NCI-H146 (cell line): ENCODE data around the gene NOP16.

ENCODE experiments used
- DNase-seq: peaks from one replicate; lab custom pipeline; 2025; lab: John Stamatoyannopoulos, UW

The NOP16 gene, protein sequence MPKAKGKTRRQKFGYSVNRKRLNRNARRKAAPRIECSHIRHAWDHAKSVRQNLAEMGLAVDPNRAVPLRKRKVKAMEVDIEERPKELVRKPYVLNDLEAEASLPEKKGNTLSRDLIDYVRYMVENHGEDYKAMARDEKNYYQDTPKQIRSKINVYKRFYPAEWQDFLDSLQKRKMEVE

GRCh38 chr5:176388444-176389134 lies at the start of gene NOP16, which contains the start of gene HIGD2A:
TSS of gene NOP16 (minus strand) at chr5:176388598. CDS start at chr5:176388539, 59 bp downstream.
TSS of gene HIGD2A (plus strand) at chr5:176388751. CDS start at chr5:176388820, 69 bp downstream.
- peak; percentile 97 for DNase-seq

GRCh38 chr5:176436656-176437055 lies 48.3 kb upstream of the NOP16 start:
- no peak for DNase-seq

GRCh38 chr5:176432707-176433106 lies 44.3 kb upstream of the NOP16 start:
- DNase-seq: no peak

DNA sequence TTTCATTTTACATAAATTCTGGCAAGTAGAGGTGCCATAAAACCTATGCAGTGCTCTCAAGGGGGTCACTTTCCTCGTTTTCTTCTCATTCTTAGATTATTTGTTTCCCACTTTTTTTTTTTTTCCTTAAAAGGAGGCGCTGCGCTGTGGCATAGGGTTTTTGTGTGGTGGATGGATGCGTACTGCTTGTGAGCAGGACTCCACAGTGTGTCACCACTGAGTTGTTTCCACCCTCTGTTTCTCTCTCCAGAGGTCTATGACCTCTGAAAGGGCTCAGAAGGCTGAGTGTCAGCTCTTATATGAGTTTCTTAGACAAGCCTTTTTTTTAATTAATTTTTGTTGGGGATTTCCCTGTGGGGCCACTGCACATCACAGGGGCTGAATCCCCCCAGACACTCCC lies 41.6 kb upstream of the NOP16 start:
- no peak for DNase-seq

DNA sequence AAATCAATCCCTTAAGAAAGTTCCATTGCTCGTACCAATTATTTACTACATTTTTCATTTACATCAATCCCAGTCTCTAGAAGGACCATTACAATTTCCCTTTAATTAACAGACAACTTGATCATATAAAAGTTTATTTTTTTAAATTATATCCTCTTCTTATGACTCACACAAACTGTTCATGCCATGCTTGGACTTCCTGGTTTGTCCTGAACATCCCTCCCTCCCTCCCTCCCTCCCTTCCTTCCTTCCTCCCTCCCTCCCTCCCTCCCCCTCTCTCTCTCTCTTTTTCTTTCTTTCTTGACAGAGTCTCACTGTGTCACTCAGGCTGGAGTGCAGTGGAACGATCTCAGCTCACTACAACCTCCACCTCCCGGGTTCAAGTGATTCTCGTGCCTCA lies 39.6 kb upstream of the NOP16 start:
- no peak for DNase-seq

DNA sequence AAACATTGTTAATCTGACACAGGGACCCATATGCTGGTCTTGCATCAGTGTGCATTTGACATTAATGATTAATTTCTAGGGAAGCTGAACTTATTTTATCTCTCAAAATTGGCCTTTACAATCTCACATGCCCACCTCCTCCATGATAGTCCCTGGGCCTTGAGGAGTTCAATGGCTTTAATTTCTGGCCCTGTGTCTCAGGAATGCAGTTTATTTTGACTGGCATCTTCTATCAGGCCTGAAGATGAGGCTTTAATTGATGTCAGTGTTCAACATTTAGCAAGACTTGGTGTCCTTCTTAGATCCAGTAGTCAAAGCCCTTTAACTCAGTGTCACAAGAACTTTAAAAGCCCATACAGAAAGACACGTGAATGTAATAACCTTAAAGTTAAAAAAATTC lies 38.5 kb upstream of the NOP16 start:
- DNase-seq: no peak

DNA sequence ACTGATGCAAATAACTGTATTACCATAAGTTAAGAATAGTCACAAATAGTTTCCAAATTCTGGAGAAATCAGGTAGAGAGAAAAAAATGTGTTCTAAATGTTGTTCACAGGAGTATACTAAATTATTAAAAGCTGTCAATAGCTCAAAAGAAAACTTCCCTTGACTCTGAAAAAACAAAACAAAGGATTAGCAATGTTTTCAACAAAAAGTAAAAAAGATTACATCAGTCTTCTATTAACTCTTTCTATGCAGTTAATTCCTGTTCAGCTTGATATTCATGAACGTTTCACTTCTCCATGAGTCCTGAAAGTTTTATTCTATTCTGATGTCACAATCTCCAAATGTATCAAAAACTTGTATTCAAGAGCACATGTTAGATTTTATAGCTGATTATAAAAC lies 37.4 kb upstream of the NOP16 start:
- DNase-seq: no peak

- no peak for DNase-seq
Measured at GRCh38 chr5:176425138-176425537, 36.7 kb upstream of the NOP16 start.

GRCh38 chr5:176424181-176424580 lies 35.8 kb upstream of the NOP16 start:
- no peak for DNase-seq

DNA sequence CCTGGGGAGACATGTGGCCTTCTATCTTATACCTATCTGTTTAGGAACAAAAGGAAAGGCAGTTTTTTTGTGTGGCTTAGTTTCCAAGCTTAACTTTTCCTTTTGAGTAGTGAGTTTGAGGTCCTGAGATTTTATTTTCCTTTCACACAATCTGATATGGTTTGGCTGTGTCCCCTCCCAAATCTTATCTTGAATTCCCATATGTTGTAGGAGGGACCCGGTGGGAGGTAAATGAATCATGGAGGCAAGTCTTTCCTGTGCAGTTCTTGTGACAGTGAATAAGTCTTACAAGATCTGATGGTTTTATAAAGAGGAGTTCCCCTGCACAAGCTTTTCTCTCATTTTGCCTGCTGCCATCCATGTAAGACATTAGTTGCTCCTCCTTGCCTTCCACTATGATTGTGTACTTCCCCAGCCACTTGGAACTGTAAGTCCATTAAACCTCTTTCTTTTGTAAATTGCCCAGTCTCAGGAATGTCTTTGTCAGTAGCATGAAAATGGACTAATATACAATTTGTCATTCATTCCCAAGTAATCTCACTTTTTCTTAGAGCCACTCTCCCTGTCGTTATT lies 32.7 kb upstream of the NOP16 start:
- DNase-seq: no peak

DNA sequence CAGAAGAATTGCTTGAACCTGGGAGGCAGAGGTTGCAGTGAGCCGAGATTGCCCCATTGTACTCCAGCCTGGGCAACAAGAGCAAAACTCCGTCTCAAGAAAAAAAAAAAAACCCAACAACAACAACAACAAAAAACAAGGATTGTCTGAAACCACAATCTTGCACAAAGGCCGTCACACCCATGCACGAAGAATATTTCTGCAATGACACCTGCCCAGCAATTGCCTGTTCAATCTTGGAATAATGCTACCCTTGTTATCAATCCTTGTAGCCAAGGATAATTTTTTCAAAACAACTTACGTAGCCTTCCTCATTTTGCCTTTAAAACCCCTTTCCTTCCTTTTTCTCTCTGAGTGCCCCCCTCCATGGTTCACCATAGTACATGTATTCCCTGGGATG lies 31.7 kb upstream of the NOP16 start:
- no peak for DNase-seq

DNA sequence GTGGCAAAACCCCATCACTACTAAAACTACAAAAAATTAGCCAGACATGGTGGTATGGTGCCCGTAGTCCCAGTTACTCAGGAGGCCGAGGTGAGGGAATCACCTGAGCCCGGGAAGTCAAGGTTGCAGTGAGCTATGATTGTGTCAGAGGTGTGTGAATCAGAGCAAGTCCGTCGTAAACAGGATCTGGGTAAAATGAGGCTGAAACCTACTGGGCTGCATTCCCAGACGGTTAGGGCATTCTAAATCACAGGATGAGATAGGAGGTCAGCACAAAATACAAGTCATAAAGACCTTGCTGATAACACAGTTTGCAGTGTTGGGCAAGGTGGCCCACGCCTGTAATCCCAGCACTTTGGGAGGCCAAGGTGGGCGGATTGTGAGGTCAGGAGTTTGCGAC lies 29.9 kb upstream of the NOP16 start:
- no peak for DNase-seq

- no peak for DNase-seq
Measured at GRCh38 chr5:176416965-176417364, 28.6 kb upstream of the NOP16 start.

DNA sequence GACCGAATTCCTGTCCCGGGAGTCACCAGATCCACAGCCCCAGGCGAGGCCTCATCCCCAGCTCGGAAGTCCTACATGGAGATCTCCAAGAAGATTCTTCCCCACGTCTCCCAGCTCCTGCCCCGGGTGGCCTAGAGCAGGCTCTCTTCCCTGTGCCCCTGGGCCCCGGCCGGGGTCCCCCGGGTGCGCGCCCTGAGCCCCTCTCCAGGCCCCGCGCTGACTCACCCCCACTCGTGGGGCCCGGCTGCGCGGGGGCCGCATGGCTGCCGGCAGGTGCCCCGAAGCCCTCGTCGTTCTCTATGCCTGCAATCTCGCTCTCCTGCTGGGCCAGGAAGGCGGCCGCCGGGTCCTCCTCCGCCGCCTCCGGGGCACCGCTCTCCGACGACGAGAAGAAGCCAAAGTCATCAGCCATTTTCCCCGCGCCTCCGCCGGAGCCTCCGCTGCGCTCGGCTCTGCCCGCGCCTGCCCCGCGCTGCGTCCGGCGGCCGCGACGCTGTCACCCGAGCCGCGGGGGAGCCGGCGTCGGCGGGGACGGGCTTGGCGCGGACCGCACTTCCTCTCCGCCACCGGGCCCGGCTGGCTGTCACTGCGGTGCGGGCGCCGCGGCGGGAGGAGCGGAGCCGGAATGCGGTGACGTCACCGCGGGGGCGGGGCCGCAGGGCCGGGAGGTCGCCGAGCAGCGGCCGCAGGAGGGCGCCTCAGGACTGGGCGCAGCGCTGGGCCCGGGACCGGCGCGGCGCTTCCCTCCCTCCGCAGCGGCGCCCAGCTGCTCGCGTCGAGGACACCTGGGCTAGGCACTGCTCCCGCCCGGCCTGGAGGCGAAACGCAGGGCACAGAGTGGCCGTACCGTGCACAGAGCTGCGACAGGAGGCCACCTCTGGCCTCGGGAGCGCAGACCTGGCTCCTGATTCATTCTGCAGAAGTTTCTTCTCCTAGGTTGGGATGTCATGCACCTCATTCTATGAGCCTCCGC lies 27.8 kb upstream of the NOP16 start, which contains the start of gene CLTB:
TSS of gene CLTB (minus strand) at position 588 of the 973 bp plus-strand sequence. CDS start at position 412, 176 bp downstream.
- peak; percentile 80 for DNase-seq

- DNase-seq: no peak
Measured at GRCh38 chr5:176415240-176415951, 27.0 kb upstream of the NOP16 start.

DNA sequence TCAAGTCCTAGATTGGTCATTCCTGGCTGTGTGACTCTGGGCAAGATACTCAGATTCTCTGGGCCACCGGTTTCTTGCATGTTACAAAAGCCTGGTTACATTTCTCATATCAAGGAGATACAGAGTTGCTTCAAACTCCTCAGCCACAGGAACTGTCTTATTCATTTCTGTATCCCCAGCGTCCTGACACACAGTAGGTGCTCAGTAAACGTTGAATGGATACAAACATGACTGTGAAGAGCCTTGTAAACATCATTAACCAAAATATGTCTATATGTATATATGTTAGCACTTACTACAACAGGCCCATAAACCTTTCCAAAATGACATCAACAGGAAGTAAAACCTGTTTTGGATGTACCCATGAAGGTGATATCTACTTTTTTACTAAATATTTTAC lies 26.3 kb upstream of the NOP16 start:
- no peak for DNase-seq

DNA sequence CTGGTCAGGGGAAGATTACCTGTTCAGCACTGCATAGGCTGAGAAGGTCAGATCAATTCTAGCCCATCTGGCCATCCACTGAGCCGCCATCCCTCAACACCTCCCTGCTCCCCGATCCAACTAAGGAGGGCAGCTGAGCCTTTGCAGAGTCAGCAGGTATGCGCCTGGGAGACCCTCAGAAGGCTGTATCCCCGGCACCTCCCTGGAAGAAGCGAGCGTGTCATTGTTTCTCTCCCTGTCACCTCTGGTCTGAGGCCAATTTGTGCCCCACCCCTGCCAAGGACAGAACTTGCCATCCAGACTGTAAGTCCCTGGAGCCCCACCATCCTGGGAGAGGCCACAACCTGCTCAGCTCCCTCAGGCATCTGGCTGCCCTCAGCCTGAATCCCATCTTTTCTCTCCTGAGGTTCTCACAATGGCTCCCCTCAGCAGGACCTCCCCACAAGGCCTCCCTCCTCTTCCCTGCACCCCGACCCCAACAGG lies 25.4 kb upstream of the NOP16 start:
- no peak for DNase-seq

GRCh38 chr5:176413255-176413565 lies 24.8 kb upstream of the NOP16 start:
- no peak for DNase-seq

- no peak for DNase-seq
Measured at GRCh38 chr5:176412517-176413254, 24.3 kb upstream of the NOP16 start.

- DNase-seq: no peak
Measured at GRCh38 chr5:176410486-176411180, 22.2 kb upstream of the NOP16 start.
